Stimulated activated CD4-positive, alpha-beta T cell treated with anti-CD3 and anti-CD28 coated beads, TNF-alpha, amount 100 ng/mL, for 24 hours (primary cell): ENCODE data around the gene FOXB1.
A peak's percentile ranks its signal among the peaks of the same experiment; 100 is the strongest.

Experiments
- DNase-seq, 3 experiments: peaks; one replicate each; pipeline ENCODE4 v3.0.0-alpha.2; 2020; ENCODE audit warnings: low read depth in 3 of 3

The FOXB1 gene

DNA sequence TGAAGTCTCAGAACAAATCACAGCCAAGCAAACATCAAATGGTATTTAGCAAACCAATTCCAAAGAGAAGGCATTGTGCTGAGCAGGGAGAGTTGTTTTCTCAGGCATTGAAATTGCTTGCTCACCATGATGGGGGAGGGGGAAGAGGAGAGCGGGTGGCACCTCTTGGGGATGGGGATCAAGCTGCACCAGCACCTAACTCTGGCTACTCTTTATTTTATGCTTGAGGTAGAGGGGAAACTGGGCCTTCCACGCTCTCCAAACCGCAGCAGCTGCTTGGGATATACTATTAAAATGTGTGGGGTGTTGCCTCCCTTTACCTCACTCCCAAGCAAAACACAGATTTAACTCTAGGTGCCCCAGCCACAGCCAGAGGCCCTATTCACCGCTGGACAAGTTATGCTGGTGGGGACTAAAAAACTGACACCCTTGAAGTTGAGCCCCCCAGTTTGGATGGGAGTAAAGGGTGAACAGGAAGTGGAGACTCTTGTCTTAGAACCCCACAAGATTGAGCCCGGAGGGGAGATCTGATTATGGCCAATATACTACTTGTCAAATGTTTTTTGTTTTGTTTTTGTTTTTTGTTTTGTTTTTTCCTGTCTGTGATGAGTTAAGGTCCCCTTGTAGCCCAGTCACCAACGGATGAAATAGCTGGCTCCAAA, 5.0 kb upstream of the FOXB1 start:
- no peak for DNase-seq

DNA sequence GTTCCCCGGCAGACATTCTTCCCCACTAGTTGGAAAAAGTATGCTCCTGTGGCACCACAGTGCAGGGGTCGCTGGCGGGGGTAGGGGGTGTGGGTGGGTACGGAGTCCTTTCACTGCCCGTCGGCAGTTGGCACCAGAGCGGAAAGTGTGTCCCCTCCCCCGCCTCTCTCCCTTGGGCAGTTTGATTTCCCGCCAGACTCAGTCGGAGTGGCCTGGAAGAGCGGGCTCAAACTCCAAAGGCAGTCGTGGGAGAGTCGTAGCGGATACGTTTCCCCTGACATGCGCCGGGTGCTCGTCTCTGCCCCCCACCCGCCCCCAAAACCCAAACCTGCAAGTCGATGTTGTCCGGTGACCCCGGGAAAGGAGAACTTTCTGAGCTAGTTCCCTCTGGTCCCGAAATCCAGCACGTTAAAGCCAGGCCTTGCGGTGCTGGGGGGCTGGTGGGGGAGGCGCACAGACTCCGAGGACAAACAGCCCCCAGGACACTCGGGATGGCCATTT, 4.4 kb upstream of the FOXB1 start:
- DNase-seq = no peak

DNA sequence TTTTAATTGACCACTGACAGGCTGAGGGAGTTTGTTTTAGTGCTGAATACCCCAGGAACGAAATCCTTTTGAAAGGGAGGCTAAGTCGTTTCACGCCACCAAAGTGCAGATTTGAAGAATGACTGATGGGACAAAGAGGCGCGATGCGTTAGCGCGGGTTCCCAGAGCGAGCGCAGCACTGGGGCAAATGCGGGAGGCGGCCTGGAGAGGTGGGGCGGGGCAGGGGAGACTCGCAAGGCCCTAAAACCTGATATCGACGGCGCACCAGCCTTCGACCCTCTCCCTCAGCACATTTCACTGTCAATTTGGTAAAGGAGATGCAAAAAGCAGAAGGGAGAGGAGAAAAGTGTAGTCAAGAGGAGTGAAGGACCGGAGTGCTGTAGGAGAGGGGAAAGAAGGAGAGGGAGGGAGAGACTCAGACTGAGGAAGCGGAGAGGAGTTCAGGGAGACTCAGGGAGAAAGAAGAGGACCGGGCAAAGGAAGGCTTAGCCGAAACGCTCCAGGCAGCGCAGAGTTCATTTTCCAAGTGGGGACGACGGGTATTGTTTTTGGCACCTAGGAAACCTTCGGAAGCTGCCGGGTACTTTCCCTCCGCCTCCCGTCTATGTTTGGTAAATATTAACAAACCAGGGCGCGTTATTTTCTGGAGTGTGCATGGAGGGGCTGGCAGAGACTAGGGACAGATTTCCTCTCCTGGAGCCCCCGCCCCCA, 3.8 kb upstream of the FOXB1 start:
- no peak for DNase-seq

DNA sequence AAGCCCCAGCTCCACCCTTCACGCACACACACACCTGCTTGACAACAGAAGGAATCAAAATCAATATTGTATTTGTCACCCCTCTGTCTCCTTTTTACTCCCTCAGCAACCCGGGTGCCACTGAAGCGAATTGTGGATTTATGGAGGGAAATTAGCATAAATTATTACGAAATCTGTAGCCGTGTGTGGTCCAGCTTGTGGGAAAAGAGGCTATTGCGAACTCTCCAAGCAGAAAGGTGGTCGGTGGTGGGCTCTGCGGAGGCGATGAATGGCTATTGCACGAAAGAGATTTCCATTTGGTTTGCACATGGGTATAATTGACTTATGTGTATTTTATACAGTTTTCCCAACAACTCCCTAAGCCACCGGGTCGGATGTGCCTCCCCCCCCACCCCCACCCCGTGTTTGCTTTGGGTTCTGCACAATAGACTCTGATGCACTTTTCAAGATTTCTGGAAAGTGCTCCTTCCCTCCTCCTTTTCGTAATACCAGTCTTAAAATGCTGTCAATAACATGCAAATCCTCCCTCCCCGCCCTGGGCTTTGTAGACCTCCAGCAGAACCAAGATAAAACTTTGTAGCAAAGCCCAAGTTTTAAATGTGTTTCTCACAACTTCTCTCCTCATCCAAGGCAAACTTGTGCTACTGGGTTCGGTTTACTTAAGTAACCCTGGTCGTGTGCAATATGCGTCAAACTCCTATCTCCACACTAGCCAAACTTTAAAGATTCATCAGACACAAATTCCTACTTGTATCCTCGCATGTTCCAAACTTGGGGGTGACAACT, 3.1 kb upstream of the FOXB1 start:
- no peak for DNase-seq

DNA sequence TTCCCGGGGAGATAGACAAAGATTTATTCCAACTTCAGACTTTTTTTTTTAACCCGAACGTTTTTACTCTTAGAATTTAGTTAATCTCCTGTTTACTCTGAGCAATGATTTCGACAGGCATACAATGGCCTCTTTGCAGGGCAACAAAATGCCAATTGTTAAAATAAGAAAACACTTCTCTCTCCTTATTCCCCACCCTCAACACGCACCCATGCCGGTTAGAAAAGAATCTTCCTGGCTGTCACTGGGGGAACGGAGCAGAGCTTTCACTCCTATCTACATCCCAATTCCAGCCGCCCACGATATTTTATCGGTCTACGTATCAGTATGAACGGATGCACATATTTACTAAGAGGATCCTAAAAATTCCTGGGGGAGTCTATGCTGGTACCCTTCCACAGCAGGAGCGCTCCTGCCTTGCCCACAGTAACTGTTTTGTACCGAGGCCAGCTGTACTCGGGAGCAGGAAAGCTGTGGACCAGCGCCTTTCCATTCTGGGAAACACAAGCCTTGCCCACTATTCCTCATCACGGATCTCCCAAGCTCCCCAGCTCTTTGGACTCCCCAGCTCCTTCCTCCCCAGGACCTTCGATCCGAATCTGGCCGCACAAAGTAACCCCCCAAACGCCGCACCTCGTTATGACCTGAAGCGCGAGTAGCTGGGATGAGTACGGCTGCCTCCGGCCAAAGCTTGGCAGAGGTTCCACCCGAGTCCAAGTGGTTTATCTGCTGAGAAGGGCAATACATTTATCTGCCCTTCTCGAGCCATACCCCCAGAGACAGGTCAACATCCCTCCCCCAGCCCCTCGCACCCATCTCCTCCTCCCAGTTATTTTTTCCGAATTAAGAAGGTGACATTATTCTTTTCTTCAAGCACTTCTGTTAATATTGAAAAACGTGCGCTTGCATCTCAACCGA, 2.2 kb upstream of the FOXB1 start:
- DNase-seq = no peak

DNA sequence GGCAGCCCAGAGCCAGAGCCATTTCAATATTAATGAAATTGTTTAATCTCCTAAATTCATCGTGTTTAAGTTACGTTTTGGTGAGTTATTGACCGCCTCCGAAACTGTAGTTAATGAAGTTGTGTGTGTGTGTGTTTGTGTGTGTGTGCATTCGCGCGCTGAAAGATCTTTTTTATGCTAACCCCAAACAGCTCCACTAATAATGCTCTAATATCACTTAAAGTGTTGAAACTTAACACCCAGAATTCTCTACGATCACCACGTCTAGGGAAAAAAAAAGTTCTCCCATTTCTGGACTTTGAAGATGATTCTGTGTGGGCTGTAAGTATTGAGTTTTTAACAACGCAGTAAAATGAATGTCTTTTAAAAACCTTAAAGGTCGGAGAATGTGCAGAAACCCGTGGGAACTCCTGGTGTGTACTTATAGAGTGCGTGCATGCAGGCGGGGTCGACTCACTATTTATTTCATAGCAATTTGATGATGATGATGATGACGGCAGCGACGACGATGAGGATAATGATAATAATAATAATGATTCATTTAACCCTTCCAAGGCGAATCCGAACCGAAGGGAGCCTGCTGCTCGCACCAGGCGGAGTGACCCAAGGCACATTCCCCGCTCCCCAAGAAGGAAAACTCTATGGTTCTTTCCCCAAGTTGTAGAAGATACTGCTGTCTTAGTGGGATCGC, 1.4 kb upstream of the FOXB1 start:
- DNase-seq = no peak

DNA sequence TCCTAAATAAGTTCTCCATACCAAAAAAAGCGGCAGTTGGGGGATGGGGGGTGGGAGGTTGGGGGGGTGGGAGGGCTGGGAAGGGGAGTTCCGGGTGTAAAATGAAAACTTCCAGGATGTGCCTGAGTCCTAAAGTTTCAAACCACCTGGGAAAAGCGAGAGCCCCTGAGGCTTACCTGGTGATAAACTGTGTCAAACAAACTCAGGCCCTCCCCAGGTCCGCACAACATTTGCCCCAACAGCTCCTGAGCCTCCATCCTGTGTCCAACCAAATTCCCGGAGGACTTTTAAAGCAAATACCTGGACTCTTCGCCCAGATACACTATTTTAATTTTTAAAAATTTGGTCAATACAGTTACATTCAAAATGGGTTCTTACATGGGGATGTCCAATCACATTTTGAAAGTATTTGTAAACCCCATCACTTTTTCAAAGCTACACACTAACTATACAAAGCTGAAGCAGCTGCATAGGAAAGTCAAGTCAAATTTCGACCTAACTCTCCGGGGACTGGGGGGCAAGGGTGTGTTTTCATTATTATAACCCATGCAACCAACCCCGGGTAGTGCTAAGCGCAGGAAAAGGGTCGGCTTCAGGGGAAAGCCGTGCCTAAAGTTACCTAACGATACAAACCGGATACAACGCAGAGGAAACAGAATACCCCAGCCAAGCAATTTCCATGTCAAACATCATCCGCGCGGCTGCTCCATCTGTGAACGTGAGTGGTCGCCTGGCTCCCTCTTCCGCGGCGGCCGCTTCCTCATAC, 685 bp upstream of the FOXB1 start:
- no peak for DNase-seq

DNA sequence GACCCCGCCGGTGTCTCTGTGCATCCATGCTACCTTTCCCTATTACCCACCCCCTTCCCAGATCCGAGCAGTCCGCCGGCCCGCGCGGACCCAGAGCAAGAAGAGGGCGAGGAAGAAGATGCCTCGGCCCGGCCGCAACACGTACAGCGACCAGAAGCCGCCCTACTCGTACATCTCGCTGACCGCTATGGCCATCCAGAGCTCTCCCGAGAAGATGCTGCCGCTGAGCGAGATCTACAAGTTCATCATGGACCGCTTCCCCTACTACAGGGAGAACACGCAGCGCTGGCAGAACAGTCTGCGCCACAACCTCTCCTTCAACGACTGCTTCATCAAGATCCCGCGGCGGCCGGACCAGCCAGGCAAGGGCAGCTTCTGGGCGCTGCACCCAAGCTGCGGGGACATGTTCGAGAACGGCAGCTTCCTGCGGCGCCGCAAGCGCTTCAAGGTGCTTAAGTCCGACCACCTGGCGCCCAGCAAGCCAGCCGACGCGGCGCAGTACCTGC, 788 bp downstream of the FOXB1 start:
- no peak for DNase-seq

DNA sequence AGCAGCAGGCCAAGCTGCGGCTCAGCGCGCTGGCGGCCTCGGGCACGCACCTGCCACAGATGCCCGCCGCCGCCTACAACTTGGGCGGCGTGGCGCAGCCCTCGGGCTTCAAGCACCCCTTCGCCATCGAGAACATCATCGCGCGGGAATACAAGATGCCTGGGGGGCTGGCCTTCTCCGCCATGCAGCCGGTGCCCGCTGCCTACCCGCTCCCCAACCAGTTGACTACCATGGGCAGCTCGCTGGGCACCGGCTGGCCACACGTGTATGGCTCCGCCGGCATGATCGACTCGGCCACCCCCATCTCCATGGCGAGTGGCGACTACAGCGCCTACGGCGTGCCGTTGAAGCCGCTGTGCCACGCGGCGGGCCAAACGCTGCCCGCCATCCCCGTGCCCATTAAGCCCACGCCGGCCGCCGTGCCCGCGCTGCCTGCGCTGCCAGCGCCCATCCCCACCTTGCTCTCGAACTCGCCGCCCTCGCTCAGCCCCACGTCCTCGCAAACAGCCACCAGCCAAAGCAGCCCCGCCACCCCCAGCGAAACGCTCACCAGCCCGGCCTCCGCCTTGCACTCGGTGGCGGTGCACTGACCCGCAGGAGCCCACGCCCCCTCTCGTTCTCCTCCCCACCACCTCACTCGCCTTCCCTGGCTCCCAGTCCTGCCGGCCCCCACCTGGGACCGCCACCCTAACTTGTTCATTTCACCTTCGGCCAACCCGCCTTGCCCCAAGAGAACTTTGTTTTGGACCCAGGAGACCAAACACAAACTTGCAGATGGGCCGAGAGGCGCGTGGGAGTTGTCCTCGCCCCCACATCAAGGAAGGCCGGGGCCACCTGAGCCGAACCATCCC, 1.5 kb downstream of the FOXB1 start:
- DNase-seq = no peak

DNA sequence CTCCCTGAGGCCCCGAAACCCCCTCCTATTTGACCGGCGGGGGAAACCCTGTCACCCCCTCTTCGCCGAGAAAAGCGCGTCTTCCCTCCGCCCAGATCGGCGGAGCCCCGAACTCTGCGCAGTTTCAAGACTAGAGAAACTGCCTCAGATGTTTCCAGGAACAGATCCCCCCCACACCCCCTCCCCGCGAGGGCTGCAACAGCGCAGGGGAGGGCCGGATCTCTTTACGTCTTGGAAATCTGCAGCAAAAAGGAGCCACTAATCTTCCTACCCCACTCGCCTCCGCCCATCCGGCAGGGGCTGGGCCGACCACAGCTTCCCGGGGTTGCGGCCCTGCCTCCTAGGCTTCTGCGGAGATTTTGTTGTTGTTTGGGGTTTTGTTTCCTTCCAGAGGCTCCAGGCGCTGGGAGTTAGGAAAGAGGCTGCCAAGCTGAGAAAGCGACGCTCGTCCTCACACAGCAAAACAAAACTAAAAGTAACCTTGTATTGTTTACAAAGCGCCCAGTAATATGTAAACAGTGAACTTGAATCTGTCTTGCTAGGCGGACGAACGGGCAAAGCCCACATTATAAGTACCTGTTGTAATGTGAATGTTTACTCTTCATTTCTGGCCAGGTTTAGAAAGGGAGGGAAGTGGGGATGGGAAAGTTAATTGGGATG, 2.2 kb downstream of the FOXB1 start:
- DNase-seq = peak; percentile 23 to 72 (median 25)

DNA sequence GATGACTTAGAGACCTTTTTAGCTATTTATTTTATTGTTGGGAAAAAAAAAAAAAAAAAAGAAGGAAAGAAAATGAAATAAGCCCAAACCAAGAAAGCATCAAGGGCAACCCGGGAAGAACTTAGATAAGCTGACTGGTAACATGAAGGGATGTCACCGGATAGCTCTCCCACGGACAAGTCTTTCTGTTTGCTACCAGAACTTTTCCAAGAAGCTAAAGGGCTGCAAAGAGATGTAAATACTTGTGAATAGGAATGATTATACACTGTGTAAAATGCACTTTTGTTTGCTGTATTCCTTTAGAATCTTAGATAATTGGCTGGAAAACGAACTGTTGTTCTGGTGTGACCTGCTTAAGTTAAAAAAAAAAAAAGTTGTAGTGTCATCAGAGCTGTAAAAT, 2.8 kb downstream of the FOXB1 start:
- no peak for DNase-seq

DNA sequence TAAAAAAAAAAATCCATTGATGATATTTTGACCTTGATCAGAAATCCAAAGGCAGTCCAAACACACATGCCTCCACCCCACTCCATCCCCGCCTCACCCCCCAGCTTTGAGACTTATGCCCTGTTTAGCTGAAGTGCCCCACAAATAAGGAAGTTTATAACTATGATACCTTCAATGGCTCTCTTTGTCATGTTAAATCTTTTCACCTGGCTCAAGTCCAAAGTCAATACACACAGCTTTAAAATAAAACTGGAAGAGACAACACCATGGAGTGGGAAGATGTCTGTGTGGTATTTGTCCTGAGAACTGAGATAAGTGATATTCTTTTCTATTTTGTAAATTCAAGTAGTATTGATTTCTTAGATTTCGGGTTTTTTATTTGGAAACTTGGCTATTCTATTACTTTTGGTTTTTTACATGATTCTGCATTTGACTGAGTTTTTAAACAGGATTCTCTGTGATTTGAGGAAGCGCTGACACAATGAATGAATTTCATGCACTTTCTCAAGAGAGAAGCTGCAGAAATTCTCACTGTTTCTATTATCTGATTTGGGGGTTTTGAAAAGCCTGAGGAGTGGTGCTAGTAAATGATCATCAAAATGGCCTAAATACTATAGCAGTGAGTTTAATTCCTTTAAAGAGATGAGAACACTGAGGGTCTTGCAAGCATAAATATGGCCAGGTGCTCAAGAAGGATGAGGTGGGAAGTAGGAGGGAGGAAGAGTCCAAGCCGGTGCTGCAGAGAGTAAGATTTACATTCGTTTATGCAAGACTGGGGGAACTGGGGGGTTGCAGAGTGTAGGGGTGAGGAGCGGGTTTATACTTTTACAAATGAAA, 5.2 kb downstream of the FOXB1 start:
- no peak for DNase-seq

DNA sequence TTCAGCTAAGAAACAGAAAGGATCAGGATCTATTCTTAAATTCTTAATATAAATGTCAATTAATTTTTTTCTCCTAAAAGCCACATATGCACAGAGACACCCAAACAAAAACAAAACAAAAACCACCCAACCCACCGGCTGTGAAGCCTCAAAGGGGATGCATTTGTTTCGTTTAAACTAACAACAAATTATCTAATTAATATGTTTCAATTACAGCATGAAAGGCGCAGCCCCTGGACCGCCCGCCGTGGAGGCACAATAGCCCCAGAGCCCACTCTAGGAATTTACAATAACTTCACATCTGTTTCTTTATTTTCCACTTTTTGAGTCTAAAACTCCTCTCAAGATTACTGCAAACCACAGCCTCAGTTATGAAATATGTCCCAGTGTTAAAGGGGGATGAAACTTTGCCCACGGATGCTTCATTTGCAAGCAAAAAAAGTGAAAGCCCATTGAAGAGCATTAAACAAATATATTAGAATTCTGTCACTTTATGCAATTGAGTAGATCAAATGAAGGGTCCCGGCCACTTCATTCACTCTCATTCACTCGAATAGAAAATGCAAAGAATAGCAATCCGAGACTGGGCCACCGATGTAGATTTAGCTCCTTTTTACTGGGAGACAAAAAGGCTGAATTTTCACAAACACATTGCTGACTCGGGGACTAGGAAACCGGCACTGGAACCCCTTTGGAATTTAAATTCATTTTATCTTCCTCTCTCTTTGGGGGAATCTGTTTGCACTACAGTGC, 6.0 kb downstream of the FOXB1 start:
- no peak for DNase-seq

DNA sequence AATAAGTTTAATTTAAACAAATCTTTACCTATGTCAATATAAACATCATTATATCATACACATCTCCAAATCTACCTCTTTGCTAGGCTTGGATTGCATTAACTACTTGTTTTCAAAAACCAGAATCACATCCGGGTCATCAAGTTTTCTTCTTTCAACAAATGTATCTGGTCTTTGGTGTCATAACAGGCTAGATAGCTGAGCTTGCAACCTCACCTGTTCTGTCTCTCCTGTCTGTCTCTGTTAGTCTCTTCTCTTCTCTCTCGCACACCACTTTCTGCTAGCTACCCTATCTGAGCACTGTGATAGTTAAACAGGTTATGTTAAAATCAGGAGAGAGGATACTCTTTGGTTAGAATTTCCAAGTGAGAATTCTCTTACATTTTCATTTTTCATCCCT, 6.7 kb downstream of the FOXB1 start:
- DNase-seq = no peak

DNA sequence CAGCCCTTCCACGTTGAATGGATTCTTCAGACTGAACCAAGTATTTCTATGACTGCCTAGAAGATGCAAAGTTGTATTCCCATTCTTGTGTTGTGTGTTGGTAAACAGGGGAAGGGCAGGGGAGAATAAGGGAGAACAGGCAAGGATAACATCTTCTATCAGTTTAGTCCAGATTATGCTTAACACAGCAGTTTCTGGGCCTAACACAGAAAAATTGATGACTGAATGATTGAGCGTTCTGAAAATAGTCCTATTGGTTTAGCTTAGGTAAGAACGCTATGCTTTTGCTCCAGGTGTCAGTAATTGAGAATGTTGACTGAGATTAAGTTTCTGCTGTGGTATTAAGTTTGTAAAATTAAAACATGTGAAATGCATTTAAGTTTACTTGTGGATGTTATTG, 8.6 kb downstream of the FOXB1 start:
- DNase-seq = no peak

DNA sequence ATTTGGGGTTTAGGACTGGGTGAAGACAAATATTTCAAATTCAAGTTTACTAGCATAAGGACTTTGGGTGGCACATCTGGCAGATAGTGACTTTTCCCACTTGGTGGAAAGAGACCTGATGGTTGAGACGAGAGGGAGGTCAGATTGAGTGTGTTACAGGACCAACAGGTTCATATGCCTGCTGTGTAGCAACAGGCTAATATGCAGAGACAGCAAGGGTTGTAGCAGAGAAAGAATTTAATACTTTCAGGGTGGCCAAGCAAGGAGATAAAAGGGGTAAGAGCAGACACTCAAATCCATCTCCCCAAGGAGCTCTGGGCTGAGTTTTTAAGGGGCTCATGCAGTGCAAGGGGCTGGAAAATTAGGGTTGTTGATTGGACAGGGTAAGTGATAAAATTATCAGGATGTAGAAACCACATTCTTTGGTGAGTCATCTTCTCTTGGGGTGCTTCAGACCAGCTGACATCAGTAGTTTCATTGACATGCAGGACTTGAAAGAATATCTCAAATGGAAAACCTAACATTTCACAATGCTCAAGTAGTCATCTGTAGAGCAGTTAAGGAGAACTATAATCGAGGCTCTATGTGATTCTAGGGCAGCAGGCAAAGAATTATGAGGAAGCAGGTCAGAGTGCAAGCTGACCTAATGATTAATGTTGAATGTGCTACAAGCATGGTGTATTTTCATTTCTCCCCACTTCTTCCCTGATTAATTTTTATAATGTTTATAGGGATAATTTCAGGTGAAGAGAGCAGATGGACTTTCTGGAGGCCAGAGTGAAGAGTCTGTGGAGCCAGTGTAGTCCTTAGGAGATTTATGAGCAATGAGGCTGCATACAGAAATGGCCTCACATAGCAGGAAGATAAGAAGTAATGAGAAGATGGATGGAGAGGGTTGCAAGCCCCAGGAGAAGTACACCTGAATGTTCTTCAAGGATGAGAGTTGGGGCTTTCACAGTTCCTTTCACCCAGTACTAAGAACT, 13.7 kb downstream of the FOXB1 start:
- no peak for DNase-seq
